ENCODE results near the gene EBF3.

DNA sequence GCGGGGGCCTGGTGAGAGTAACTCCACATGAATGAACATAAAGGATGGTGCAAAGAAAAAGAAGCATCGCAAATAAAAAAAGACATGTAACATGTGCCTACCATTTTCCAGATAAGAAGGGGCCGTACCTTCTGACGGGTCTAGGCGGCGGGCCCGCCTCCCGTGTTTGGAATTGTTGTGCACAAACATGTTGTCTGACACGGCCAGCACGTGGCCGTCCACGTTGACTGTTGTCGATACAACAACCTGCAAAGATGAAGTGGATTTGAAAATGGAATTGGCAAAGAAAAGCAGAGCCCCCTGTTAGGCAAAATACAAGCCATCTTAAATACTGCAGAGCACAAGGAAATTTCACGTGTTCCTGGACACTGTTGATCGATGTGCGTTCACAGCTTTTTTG, 90.7 kb downstream of the EBF3 start:
- no peak for TF ChIP-seq POLR2AphosphoS5 (IDR thresholded peaks at IDR 0.05)
- TF ChIP-seq, protein P1, sequence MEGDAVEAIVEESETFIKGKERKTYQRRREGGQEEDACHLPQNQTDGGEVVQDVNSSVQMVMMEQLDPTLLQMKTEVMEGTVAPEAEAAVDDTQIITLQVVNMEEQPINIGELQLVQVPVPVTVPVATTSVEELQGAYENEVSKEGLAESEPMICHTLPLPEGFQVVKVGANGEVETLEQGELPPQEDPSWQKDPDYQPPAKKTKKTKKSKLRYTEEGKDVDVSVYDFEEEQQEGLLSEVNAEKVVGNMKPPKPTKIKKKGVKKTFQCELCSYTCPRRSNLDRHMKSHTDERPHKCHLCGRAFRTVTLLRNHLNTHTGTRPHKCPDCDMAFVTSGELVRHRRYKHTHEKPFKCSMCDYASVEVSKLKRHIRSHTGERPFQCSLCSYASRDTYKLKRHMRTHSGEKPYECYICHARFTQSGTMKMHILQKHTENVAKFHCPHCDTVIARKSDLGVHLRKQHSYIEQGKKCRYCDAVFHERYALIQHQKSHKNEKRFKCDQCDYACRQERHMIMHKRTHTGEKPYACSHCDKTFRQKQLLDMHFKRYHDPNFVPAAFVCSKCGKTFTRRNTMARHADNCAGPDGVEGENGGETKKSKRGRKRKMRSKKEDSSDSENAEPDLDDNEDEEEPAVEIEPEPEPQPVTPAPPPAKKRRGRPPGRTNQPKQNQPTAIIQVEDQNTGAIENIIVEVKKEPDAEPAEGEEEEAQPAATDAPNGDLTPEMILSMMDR (IDR thresholded peaks at IDR 0.05 in 8 of 11, conservative IDR thresholded peaks at IDR 0.05 in 3 of 11), result no peak
